Astrocyte (in vitro differentiated cells and primary cell): ENCODE measurements around the gene SURF6.

Experiments
- EZH2 ChIP-seq: IDR thresholded peaks from 2 replicates; pipeline ENCODE4 v1.6.1; 2012; ENCODE audit warnings: mild to moderate bottlenecking, low read length, inconsistent platforms; ENCODE audit not compliant: insufficient read depth
- TF ChIP-seq, protein P1 (sequence below): IDR thresholded peaks from 2 replicates; pipeline ENCODE4 v1.5.1; 2011; ENCODE audit warnings: low read depth, mild to moderate bottlenecking, inconsistent platforms, low read length, moderate library complexity; ENCODE audit not compliant: insufficient read depth

DNA sequence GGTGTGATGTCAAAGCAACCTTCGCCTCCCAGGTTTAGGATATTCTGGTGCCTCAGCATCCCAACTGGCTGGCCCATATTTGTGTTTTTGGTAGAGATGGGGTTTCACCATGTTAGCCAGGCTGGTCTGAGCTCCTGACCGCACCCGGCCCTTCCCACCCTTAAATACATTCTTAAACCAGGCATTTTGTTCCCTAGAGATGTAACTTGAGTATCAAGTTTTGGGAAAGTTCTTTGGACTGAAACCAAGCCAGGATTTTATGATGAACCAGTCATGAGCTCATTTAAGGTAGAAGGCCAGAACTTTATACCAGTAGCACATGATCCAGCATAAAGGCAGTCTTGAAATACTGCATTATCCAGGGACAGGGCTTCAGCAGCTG lies 15.5 kb upstream of the SURF6 start:
- TF ChIP-seq, protein P1, sequence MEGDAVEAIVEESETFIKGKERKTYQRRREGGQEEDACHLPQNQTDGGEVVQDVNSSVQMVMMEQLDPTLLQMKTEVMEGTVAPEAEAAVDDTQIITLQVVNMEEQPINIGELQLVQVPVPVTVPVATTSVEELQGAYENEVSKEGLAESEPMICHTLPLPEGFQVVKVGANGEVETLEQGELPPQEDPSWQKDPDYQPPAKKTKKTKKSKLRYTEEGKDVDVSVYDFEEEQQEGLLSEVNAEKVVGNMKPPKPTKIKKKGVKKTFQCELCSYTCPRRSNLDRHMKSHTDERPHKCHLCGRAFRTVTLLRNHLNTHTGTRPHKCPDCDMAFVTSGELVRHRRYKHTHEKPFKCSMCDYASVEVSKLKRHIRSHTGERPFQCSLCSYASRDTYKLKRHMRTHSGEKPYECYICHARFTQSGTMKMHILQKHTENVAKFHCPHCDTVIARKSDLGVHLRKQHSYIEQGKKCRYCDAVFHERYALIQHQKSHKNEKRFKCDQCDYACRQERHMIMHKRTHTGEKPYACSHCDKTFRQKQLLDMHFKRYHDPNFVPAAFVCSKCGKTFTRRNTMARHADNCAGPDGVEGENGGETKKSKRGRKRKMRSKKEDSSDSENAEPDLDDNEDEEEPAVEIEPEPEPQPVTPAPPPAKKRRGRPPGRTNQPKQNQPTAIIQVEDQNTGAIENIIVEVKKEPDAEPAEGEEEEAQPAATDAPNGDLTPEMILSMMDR, result no peak
- no peak for TF ChIP-seq EZH2
